WERI-Rb-1 (cell line): ENCODE data around the gene HIPK4.
"Not testable (repeated sequence)": the region's sequence is repeated elsewhere in the genome, so short reads cannot be mapped to it uniquely, and the experiment has no call there.

Experiments
- DNase-seq: peaks from one replicate; pipeline ENCODE4 v3.0.0-alpha.2; 2020
- H3K27ac ChIP-seq: fragments of 250-450 bp; sonication (Bioruptor Pico); 2 replicates; pipeline ENCODE4 v1.5.1; 2020; ENCODE audit warnings: mild to moderate bottlenecking, moderate library complexity
- H3K27me3 ChIP-seq: fragments of 250-450 bp; sonication (Bioruptor Pico); 2 replicates; pipeline ENCODE4 v1.5.1; 2021; ENCODE audit warnings: mild to moderate bottlenecking, low read depth, moderate library complexity; ENCODE audit not compliant: insufficient read depth, severe bottlenecking
- H3K36me3 ChIP-seq: fragments of 250-450 bp; sonication (Bioruptor Pico); 2 replicates; pipeline ENCODE4 v1.5.1; 2020; ENCODE audit warnings: mild to moderate bottlenecking, moderate library complexity
- H3K4me3 ChIP-seq: 2 replicates; pipeline ENCODE4 v1.5.1; 2011; ENCODE audit warnings: low read depth, mild to moderate bottlenecking, control low read depth, low read length
- H3K9me3 ChIP-seq: fragments of 250-450 bp; sonication (Bioruptor Pico); 2 replicates; pipeline ENCODE4 v1.5.1; 2021; ENCODE audit warnings: mild to moderate bottlenecking, moderate library complexity; ENCODE audit not compliant: severe bottlenecking
- TF ChIP-seq, protein P1 (sequence below): IDR thresholded peaks from 2 replicates; pipeline ENCODE4 v1.5.1; 2011; ENCODE audit warnings: low read depth, mild to moderate bottlenecking, control low read depth, inconsistent platforms, low read length

HIPK4 gene

GRCh38 chr19:40390084-40390742 is at the start of gene HIPK4:
HIPK4 (minus strand) TSS chr19:40390181; CDS start chr19:40389902, 279 bp downstream.
- Histone ChIP-seq H3K27ac (no peak within 1 kb of the TSS), H3K36me3 (no peaks in the 10 kb centered on the region), H3K9me3 (no peaks in the 10 kb centered on the region), H3K27me3 (no peaks in the 10 kb centered on the region), H3K4me3 (no peak within 1 kb of the TSS)
- no peak for DNase-seq
- TF ChIP-seq, protein P1, sequence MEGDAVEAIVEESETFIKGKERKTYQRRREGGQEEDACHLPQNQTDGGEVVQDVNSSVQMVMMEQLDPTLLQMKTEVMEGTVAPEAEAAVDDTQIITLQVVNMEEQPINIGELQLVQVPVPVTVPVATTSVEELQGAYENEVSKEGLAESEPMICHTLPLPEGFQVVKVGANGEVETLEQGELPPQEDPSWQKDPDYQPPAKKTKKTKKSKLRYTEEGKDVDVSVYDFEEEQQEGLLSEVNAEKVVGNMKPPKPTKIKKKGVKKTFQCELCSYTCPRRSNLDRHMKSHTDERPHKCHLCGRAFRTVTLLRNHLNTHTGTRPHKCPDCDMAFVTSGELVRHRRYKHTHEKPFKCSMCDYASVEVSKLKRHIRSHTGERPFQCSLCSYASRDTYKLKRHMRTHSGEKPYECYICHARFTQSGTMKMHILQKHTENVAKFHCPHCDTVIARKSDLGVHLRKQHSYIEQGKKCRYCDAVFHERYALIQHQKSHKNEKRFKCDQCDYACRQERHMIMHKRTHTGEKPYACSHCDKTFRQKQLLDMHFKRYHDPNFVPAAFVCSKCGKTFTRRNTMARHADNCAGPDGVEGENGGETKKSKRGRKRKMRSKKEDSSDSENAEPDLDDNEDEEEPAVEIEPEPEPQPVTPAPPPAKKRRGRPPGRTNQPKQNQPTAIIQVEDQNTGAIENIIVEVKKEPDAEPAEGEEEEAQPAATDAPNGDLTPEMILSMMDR, result no peak

DNA sequence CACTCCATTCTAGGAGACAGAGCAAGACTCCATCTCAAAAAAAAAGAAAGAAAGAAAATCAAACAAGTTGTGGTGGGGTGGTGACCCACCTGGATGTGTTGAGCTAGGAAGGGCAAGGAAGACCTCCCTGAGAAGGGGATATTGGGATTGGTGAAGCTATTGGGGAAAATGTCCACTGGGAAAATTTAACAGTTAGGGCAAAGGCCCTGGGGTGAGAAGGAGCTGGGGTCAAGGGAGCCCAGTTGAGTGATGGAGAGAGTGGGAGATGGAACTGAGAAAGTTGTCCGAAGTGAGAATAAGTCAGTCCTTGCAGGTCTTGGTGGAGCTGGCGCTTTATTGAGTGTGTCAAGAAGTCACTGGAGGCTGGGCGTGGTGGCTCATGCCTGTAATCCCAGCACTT is 48.3 kb upstream of the HIPK4 start:
- no peaks in the 10 kb centered on the region for H3K27me3 ChIP-seq
- H3K4me3 ChIP-seq, result no peak overlapping the region
- DNase-seq, result no peak
- H3K36me3 ChIP-seq, result peaks cover 16% of the 10 kb centered on the region
- TF ChIP-seq, protein P1, result no peak
- H3K9me3 ChIP-seq, result no peaks in the 10 kb centered on the region
- H3K27ac ChIP-seq, result no peak overlapping the region

DNA sequence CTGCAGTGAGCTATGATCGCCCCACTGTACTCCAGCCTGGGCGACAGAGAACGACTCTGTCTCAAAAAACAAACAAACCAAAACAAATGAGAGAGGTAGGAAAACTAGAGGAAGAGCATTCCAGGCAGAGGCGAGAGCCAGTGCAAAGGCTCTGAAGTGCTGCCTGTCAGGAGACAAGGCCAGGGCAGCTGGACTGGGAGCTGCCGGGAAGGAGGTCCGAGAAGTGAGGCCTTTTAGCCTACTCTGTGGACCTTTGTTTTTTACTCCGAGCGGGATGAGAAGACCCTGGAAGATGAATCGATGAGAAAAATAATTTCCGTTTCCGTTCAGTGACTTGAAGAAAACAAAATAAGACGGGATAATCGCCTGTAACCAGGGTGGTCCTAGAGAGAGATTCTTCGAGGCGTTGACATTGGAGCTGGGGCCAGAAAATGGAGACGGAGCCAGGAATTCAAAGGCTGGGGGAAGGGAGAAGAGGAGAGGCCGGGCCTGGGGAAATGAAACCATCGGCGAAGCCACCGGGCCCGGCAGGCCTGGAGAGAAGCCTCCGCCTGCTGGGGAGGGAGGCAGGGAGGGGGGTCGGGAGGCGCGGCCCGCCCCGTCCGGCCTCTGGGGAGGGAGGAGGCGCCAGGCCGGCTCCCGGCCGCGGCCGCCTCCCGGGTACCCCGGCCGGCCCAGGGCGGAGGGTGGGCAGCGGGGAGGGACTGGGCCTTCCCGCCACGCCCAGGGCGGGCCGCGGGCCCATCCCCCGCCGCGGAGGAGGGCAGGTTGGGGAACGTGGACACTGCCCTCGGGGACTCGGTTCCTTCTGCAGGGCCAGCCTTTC is 43.6 kb upstream of the HIPK4 start:
- H3K27me3 ChIP-seq, result no peaks in the 10 kb centered on the region
- H3K27ac ChIP-seq, result no peak overlapping the region
- H3K36me3 ChIP-seq, result no peaks in the 10 kb centered on the region
- no peaks in the 10 kb centered on the region for H3K9me3 ChIP-seq
- H3K4me3 ChIP-seq, result no peak overlapping the region
- TF ChIP-seq, protein P1, result no peak
- DNase-seq, result no peak

GRCh38 chr19:40432760-40433159 is 42.8 kb upstream of the HIPK4 start:
- not testable (repeated sequence) for H3K27ac ChIP-seq, H3K36me3 ChIP-seq, H3K27me3 ChIP-seq, H3K4me3 ChIP-seq, H3K9me3 ChIP-seq, DNase-seq

- no peak for DNase-seq
- Histone ChIP-seq H3K27ac (no peak overlapping the region), H3K9me3 (no peaks in the 10 kb centered on the region), H3K4me3 (no peak overlapping the region), H3K27me3 (no peaks in the 10 kb centered on the region), H3K36me3 (no peaks in the 10 kb centered on the region)
- TF ChIP-seq, protein P1, result no peak
Measured at GRCh38 chr19:40431698-40432097, 41.7 kb upstream of the HIPK4 start.

DNA sequence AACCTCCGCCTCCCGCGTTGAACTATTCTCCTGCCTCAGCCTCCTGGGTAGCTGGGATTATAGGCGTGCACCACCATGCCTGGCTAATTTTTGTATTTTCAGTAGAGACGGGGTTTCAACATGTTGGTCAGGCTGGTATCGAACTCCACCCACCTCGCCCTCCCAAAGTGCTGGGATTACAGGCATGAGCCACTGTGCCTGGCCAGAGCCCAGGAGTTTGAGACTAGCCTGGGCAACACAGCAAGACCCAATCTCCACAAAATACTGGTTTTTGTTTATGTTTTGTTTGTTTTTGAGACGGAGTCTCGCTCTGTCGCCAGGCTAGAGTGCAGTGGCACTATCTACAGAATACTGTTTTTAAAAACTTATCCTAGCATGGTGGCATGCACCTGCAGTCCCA is 40.3 kb upstream of the HIPK4 start:
- H3K36me3 ChIP-seq, H3K27ac ChIP-seq, H3K4me3 ChIP-seq, H3K9me3 ChIP-seq, H3K27me3 ChIP-seq, DNase-seq: not testable (repeated sequence)

DNA sequence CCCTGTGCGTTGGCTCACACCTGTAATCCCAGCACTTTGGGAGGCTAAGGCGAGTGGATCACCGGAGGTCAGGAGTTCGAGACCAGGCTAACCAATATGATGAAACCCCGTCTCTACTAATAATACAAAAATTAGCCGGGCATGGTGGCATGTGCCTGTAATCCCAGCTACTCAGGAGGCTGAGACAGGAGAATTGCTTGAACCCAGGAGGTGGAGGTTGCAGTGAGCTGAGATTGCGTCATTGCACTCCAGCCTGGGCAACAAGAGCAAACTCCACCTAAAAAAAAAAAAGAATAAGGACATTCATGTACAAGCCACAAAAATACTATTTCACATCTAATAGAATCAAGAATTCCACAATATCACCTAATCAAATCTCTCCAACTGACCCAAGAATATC is 38.2 kb upstream of the HIPK4 start:
- H3K9me3 ChIP-seq, DNase-seq, H3K4me3 ChIP-seq, H3K27me3 ChIP-seq, H3K27ac ChIP-seq, H3K36me3 ChIP-seq: not testable (repeated sequence)
